ENCODE measurements around the gene FAM8A1. TPM values are rescaled to one million over a fixed set of nuclear protein-coding genes. Genes with fewer than 3 reads are reported as not detected.
A peak's percentile ranks its signal among the peaks of the same experiment; 100 is the strongest.

FAM8A1 gene
- total RNA-seq, 1 experiment from 2014 or later = 6.0 TPM

DNA sequence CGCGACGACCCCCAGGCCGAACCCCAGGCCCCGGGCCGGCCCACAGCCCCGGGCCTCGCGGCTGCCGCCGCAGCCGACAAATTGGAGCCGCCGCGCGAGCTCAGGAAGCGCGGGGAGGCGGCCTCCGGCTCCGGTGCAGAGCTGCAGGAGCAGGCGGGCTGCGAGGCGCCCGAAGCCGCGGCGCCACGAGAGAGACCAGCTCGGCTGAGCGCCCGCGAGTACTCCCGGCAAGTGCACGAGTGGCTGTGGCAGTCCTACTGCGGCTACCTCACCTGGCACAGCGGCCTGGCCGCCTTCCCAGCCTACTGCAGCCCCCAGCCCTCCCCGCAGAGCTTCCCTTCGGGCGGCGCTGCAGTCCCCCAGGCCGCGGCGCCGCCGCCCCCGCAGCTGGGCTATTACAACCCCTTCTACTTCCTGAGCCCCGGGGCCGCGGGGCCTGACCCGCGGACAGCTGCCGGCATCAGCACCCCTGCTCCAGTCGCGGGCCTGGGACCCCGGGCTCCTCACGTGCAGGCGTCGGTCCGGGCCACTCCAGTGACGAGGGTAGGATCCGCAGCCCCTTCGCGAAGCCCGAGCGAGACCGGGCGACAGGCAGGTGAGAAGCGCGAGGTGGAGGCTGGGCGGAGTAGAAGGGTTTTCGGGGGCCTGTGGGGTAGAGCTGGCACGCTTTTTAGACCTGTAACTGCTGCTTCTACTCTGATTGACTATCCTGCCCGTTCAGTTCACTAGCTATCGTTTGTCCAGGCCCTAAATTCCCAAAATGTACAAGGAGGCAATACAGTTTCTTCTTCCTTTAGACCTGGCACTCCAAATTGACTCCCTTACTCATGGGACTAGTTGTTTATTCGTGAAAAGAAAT is 654 bp downstream of the FAM8A1 start:
- peak; percentile 20 for DNase-seq (ENCODE audit: low read depth)

DNA sequence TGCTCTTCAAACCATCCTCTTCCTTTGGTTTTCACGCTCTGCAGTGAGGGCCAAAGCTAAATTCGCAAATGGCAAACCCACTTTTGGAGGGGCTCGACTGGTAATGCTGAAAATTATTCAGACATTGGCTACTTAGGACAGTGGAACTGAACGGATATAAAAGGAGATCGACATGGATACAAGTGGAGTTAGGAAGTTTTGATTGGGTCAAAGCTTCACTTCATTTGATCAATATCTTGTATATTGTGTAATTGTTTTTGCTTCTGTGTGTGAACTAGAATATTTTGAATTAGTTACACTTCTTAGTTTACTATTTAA is 1.2 kb downstream of the FAM8A1 start:
- no peak for DNase-seq (ENCODE audit: low read depth)

DNA sequence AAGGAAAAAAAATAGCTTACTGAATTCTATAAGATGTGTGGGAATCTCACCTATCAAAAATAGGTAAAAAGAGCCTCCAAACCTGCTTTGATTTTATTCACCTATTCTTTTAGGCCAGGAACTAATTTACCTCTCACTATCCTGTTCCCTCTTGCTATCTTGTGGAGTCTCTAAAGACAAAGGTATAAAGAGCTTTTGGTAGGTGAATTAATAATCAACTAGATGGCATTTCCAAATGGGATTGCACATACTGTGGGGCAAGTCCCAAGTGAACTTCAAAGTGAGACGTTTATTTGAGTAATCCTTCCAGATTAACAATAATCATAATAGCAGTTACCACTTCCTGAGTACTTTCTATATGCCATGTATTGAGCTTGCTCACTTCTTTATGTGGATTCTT is 2.8 kb downstream of the FAM8A1 start:
- no peak for DNase-seq (ENCODE audit: low read depth)

DNA sequence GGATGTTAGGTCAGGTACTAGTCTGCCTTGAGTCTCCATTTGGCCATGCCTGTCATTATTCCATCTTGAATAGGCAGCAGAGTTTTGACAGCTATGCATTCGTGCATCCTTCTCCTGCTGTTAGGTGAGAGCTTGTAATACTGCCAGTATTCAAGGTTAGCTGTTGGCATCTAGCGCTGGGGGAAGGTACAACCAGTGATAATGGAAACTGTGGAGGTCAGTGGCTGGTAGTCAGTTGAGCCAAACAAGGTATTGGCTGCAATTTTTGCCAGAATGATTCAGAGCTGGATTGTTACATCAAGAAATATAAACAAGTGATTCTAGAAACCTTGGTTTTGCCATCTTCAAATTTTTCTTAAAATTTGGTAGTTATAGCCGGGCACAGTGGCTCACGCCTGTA is 6.5 kb downstream of the FAM8A1 start:
- no peak for DNase-seq (ENCODE audit: low read depth)

DNA sequence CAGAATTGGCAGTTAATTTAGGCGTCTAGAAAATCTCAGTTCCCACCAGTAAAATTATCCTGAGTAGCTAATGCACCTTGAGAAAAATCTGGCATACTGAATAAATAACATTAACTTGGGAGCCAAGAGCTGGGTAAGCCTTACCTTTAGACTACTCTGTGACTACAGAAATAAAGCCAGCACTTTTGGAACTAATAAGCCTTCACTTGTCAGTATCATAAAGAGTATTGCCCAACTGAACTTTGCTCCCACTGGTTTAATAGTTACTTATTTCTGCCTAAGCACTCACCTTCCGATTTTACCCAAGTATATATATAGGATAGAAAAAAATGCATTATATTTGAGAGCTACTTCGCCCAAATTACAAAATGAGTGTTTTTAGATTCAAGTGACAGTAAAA is 10.7 kb downstream of the FAM8A1 start:
- DNase-seq (ENCODE audit: low read depth) = no peak

DNA sequence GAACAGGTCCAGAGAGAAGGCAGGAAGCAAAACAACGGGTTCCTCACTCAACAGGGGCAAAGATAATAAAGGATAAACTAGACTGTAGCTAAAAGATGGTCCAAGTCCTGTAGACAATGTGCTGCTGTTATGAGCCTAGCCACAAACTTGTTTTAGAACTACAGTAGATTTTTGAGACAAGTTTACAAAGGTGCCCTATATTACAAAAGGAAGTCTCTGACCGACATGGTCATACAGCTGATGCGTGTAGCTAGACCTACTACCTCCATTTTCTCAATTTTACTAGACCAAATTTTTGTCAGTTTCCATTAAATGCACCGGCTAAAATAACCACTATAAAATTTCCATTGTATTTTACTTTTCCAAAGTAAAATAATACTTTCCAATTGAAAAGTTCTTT is 11.9 kb downstream of the FAM8A1 start:
- no peak for DNase-seq (ENCODE audit: low read depth)

DNA sequence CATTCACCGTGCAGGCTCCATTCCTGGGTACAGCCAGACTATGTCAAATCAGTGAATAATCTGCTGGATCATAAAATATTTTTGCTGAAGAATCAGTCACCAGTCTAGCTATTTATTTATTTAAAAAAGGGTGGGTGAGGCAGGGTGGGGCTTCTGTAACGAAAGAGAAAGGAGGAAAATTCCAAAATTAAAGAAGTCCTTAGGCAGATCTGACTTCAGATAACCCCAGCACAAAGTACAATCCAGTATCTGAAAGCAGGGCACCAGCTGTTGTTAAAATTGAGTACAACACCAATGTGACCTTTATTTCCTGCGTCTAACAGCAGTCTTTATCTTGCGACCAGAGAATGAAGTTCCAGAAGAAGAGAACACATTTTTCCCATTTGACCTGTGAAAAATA is 15.7 kb downstream of the FAM8A1 start:
- DNase-seq (ENCODE audit: low read depth) = no peak

DNA sequence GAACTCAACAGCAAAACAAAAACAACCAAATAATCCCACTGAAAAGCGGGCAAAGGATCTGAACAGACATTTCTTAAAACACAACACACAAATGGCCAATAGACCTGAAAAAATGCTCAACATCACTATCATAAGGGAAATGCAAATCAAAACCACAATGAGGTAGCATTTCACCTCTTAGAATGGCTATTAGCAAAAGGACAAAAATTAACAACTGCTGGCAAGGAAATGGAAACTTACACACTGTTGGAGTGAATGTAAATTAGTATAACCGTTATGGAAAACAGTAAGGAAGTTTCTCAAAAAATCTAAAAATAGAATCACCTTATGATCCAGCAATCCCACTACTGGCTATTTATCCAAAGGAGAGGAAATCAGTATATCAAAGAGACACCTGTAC is 20.9 kb downstream of the FAM8A1 start:
- no peak for DNase-seq (ENCODE audit: low read depth)

DNA sequence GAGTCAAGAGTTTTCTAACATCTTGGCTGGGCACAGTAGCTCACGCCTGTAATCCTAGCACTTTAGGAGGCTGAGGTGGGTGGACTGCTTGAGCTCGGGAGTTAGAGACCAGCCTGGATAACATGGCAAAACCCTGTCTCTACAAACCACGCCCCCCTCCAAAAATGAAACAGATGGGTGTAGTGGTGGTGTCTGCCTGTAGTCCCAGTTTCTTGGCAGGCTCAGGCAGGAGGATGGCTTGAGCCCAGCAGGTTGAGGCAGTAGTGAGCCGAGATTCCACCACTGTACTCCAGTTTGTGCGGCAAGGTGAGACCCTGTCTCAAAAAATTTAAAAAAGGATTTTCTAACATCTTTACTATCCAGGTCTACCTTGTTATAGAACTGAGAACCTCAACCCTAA is 22.0 kb downstream of the FAM8A1 start:
- no peak for DNase-seq (ENCODE audit: low read depth)

DNA sequence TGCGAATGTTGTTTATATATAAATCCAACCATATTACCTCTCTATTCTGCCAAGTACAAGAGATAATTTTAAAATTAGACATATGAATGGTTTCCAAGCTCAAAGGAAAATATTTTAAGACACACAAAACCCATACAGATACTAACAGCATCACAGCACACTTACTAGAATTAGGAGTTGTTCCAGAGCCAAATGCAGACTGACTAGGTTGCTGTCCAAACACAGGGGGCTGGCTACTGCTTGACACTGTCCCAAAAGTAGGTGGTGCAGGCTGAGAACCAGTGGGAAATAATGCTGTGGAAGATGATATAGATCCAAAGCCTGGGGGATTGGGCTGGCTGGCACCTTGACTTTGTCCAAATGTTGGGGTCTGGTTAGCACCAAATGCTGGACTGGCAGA is 24.3 kb downstream of the FAM8A1 start:
- DNase-seq (ENCODE audit: low read depth) = no peak

DNA sequence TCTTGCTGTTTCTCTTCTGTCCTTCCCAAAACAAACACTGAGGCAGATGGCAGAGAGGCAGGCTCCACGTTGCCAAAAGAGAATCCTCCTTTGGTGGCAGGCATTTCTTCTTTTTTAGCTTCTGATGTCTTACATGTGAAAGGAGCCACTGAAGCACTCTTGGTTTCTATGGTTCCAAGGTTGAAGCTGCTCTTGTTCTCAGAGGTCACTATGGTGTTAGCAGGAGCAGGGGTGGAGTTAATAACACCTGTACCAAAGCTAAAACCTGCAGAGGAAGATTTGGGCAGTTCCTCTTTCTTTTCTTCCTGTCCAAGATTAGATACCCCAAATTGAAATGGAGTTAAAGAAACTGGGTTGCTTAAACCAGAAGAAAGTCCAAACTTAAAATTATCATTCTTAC is 28.8 kb downstream of the FAM8A1 start:
- no peak for DNase-seq (ENCODE audit: low read depth)

DNA sequence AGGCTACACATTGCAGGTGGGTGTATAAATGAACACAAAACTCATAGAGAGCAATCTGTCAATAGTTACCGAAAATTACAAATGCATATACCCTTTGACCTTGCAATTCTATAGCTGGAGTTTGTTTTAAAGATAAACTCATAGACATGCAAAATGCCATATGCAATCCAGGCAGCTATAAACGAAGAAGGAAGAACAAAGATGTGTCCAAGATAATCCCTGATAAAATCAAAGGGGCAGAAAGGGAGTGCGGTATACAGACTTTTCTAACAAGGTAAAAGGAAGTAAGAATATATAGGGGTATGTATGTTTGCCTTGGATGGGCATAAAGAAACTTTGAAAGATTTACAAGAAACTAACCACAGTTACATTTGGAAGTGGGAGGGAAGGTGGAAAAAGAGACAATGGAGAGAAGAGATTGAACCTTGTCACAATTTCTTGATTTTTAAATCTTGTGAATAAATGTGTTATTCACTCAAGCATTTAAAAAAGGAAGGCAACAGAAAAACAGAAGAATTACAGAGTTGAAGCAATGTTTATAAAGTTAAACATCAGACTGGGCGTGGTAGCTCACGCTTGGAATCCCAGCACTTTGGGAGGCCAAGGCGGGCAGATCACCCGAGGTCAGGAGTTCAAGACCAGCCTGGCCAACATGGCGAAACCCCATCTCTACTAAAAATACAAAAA is 29.9 kb downstream of the FAM8A1 start:
- no peak for DNase-seq (ENCODE audit: low read depth)

DNA sequence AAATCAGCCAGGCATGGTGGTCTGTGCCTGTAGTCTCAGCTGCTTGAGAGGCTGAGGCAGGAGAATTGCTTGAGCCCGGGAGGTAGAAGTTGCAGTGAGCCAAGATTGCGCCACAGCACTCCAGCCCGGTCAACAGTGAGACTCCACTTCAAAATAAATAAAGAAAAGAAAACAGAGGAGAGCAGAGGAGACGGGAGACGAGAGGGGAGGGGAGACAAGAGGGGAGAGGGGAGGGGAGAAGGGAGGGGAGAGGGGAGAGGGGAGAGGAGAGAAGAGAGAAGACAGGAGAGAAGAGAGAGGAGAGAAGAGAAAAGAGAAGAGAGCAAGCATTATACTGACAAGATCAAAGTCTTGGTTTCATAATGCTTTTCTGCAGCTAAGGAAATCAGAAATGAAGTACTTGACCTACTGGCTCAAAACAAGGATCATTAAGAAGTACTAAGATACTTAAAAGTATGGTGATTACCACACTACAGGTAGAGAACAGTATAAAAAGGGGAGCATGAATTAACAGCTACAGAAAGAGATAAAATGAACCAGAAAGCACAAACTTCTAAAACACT is 30.5 kb downstream of the FAM8A1 start:
- no peak for DNase-seq (ENCODE audit: low read depth)

DNA sequence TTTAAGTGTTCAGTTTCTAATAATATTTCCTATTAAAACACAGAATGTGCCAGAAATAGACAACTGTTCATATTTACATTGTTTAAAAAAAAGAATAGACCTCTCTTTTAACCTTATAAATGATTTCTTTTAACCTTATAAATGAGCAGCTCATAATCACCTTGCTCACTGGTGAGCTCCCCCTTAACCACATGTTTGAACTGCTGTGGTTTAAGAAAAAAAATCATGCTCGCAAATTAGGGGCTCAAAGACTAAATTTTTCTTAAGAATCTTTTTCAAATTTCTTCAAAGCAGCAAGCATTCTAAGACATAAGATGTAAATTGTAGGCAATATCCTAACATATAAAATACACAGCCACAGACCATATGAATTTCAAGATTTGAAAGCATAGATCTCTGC is 32.8 kb downstream of the FAM8A1 start:
- no peak for DNase-seq (ENCODE audit: low read depth)

DNA sequence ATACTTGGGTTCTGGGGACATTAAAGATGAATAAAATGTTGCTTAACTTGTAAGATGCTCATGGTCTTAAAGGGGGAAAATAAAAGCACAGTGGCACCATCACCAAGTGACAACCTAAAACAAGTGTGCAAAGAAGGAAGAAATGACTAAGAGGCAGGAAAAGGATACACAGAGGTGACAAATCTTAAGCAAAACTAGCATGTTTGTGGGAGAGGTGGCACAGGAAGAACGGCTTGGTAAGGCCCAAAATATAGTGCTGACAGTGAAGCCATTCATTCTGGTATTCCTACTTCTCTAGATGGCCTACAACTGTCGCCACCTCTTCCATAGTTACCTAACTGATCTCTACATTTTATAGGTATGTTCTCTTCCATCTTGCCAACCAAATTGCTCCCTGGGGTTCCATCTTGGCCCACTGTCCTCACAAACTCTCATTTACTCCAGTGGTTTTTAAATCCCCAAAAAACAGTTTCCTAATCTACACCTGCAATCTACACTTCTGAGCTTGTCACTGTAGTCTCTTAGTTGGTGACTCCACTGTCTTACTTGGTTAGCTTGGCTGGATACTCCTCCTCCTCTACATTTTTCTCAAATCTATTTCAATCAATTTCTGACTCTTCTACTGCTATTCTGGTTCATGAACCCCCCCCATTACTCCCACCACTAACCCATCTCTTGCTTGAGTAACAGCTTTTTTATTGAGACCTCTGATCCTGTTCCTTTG is 33.5 kb downstream of the FAM8A1 start:
- no peak for DNase-seq (ENCODE audit: low read depth)

DNA sequence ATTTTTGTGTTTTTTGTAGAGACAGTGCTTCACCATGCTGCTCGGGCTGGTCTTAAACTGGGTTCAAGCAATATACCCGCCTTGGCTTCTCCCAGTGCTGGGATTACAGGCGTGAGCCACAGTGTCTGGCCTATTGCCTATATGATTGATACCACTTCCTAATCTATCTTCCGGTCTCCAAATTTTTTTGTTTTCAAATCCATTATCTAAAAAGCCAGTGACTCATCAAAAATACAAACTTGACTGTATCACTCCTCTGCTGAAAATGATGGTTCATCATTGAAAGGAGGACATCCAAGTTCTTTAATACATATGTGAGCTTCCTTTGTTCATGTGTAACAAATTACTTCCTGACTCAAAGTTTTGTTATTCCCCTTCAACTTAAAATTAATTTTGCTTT is 35.5 kb downstream of the FAM8A1 start:
- no peak for DNase-seq (ENCODE audit: low read depth)

DNA sequence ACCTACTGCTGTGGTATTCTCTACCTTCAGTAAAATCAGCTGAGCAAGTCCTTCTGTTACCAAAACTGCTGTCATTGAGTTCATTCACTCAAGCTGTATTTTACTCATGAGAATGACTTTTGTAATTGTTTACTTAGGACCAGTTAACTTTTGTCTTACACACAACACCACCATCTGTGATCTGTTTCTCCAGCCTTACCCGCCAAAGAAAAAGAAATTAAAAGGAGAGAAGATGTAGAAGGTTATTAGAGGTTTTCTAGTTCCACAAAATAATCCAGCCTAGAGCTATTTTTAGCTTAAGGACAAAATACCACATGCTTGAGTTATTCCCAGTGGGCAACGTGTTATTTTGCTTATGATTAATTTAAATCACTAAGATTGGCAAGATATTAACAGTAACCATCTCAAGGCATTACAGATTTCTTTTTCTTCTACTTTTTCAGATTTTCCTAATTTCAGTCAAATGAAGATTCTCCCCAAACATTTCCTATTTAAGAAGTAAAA is 38.2 kb downstream of the FAM8A1 start:
- no peak for DNase-seq (ENCODE audit: low read depth)

DNA sequence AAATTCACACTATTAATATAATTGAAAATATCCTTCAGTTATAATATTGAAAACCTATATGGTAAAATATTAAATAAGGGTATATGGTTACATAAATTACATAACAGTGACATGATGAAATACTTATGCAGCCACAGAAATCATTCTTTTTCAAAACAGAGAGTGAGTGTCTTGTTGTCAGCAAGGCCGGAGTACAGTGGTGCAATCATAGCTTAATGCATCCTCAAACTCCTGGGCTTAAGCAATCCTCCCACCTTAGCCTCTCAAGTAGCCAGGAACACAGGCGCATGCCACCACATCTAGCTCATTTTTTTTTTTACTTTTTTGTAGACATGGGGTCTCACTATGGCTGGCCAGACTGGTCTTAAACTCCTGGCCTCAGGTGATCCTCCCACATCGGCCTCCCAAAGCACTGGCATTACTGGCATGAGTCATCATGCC is 40.4 kb downstream of the FAM8A1 start:
- no peak for DNase-seq (ENCODE audit: low read depth)

DNA sequence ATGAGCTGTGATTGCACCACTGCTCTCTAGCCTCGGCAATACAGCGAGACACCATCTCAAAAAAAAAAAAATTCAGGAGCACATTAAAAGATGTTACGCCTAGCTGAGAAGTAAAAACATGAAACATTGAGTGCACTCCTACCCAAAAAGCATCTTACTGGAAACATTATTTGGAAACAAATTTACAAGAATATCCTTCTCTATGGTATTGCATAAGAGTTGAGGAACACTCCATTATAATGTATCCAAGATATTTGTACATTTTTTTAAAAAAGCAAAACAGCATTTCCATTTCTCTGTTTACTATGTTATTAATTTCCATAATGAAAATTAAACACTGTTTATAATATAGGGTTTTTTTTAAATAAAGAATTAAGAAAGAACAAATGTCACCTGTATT is 48.6 kb downstream of the FAM8A1 start:
- no peak for DNase-seq (ENCODE audit: low read depth)

DNA sequence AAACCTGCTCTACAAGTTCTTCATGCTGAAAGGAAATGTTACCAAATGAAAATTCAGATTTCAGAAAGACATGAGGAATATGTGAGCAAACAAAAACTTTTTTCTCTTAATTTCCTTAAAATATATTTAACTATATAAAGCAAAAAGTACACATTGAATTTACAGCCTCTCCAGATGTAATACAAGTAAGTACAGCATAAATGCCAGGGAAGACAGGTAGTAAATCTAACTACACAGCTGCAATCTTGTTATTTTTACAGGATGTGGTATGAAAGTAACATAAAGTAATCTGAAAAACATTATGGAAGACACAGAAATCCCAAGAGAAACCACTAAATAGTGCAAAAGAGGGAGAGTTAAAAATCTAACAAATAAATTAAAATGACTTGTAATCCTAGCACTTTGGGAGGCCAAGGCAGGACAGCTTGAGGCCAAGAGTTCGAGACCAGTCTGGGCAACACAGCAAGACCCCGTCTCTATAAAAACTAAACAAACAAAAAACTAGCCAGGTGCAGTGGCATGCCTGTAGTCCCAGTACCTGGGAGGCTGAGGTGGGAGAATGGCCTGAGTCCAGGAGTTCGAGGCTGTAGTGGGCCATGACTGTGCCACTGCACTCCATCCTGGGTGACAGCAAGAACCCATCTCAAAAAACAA is 50.7 kb downstream of the FAM8A1 start:
- no peak for DNase-seq (ENCODE audit: low read depth)

DNA sequence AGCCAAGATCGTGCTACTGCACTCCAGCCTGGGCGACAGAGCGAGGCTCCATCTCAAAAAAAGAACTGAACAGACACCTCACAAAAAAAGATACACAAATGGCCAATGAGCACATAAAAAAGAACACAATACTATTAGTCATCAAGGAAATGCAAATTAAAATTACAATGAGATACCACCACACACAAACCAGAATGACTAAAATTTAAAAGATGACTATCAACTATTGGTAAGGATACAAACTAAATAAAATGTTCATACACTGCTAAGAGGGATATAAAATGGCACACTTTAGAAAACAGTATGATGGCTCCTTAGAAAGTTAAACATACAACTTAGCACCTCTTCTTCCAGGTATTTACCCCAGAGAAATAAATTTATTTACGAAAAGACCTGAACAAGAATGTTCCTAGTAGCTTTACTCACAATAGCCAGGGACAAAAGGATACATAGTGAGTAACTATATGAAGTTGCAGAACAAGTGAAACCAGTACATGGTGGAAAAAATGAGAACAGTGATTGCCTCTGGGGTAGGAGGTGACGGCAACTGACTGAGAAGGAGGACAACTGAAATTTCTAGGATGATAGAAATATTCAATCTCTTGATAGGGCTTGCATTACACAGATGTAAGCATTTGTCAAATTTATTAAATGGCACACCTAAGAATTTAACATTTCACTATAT is 53.2 kb downstream of the FAM8A1 start:
- no peak for DNase-seq (ENCODE audit: low read depth)

Measured in HT1080 (cell line).